MCF 10A (cell line): ENCODE data around the gene ATL1. TPM values are rescaled to one million over a fixed set of nuclear protein-coding genes. Genes with fewer than 3 reads are reported as not detected.
A peak's percentile ranks its signal among the peaks of the same experiment; 100 is the strongest.
"Not testable (repeated sequence)": the region's sequence is repeated elsewhere in the genome, so short reads cannot be mapped to it uniquely, and the experiment has no call there.

Source experiments
- BruUV-seq: library from RNA; stranded (reverse); fragments of 400-500 nt; replicated peaks from 2 replicates; lab custom pipeline; 2021; lab: Mats Ljungman, UMichigan
- CTCF ChIA-PET: fragments of 300-600 bp; sonication (Branson Sonifier 250); formaldehyde crosslinking; extraction: SDS; loops from one replicate; lab custom pipeline; 2021; ENCODE audit warnings: antibody characterized with exemption, inconsistent platforms; lab: Yijun Ruan, JAX
- POLR2A ChIA-PET: fragments of 300-600, 350-650 bp; sonication (Branson Sonifier 250); formaldehyde crosslinking; extraction: SDS; loops from one replicate; lab custom pipeline; 2020; ENCODE audit warnings: antibody characterized with exemption, inconsistent platforms; lab: Yijun Ruan, JAX
- DNase-seq: peaks from one replicate; pipeline ENCODE4 v3.0.0-alpha.2; 2018; ENCODE audit not compliant: unreplicated experiment
- H3K27ac Mint-ChIP-seq: one replicate; pipeline ENCODE4 v1.8.0; 2022; ENCODE audit warnings: mild to moderate bottlenecking, low read depth, mixed read lengths; ENCODE audit not compliant: unreplicated experiment
- H3K27me3 Mint-ChIP-seq: one replicate; pipeline ENCODE4 v1.8.0; 2022; ENCODE audit warnings: mixed read lengths; ENCODE audit not compliant: insufficient read depth, unreplicated experiment
- H3K36me3 Mint-ChIP-seq: one replicate; pipeline ENCODE4 v1.8.0; 2022; ENCODE audit warnings: mild to moderate bottlenecking, moderate library complexity, mixed read lengths; ENCODE audit not compliant: insufficient read depth, unreplicated experiment
- H3K4me1 Mint-ChIP-seq: one replicate; pipeline ENCODE4 v1.8.0; 2022; ENCODE audit warnings: mixed read lengths; ENCODE audit not compliant: insufficient read depth, unreplicated experiment
- H3K4me3 Mint-ChIP-seq: one replicate; pipeline ENCODE4 v1.8.0; 2022; ENCODE audit warnings: mild to moderate bottlenecking, moderate library complexity, mixed read lengths; ENCODE audit not compliant: unreplicated experiment
- H3K9me3 Mint-ChIP-seq: one replicate; pipeline ENCODE4 v1.8.0; 2022; ENCODE audit warnings: mixed read lengths; ENCODE audit not compliant: unreplicated experiment
- CTCF ChIP-seq: fragments of 200-600 bp; IDR thresholded peaks from one replicate; pipeline ENCODE4 v1.8.0; 2022; ENCODE audit warnings: antibody characterized with exemption, mild to moderate bottlenecking; ENCODE audit not compliant: unreplicated experiment
- intact Hi-C: fragments of 100-400 bp; cut with micrococcal nuclease; formaldehyde crosslinking; loops from 2 replicates; pipeline ENCODE4 v1.14.1; 2022
- total RNA-seq: library from RNA; stranded (reverse); gene quantifications from 2 replicates; pipeline ENCODE4 v1.2.3, GENCODE V29; 2022

ATL1 gene
- total RNA-seq, 1 experiment from 2014 or later: 3.3 TPM

GRCh38 chr14:50659327-50659974 lies 99.5 kb downstream of the ATL1 start:
- BruUV-seq: no TSS peak

DNA sequence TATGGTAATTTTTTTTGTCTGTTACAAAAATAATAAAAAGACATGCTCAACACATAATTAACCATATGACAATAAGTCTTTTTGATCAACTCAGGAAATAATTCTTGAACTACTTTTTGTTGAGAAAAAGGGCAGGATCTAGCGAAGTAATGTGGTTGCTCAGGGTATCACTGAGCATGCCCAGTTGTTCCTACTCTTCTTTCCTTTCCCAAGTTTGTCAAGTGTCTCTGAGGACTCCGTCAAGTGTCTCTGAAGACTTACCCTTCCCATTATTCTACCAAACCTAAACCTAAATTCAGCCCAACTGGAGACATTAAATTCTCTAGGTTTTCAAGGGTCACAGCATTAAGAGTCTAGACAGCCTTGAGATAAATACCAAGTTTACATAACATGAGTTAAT lies 104.6 kb downstream of the ATL1 start:
- H3K4me3 Mint-ChIP-seq, CTCF ChIA-PET, POLR2A ChIA-PET, BruUV-seq, H3K27me3 Mint-ChIP-seq, DNase-seq, H3K9me3 Mint-ChIP-seq, intact Hi-C loops, H3K27ac Mint-ChIP-seq: not testable (repeated sequence)
- Mint-ChIP-seq H3K4me1 (peaks cover 32% of the 10 kb centered on the region), H3K36me3 (peaks cover 38% of the 10 kb centered on the region)

More at GRCh38 chr14:50659327-50659974, 99.5 kb downstream of the ATL1 start:
- Mint-ChIP-seq H3K27ac (no peak overlapping the region), H3K4me1 (peaks cover 39% of the 10 kb centered on the region), H3K27me3 (no peaks in the 10 kb centered on the region), H3K9me3 (no peaks in the 10 kb centered on the region), H3K36me3 (peaks cover 29% of the 10 kb centered on the region), H3K4me3 (no peak overlapping the region)
- ChIA-PET CTCF (interaction anchor here (0.8 to 0.9 kb wide), 3 partner anchors 15 to 99 kb away, joined by 3 read pairs; partner anchors contain the start of gene ATL1), POLR2A (interaction anchor here (0.9 to 3.1 kb wide), 8 partner anchors 7 to 339 kb away, joined by 3 to 38 read pairs (median 6); partner anchors contain the start of gene SAV1)
- intact Hi-C loops: no loop called here
- TF ChIP-seq CTCF: no peak
- no peak for DNase-seq

DNA sequence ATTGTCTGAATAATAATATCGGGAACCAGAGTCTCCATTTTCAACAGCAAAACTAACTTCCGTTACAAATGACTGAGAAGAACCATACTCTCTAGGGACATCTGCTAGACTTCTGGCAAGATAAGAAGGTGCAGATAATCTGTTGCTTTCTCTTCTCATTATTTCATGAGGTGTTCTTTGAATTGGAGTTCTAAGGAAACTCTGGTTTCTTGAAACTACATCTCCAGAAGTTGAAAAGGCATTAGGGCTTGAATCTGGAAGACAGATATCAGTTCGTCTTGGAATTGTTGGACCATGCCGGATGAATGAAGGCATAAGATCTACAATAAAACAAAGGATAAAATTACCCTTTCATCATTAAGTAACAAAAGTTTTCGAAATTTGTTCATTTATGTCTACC lies 105.4 kb downstream of the ATL1 start:
- CTCF ChIA-PET: interaction anchor here (1.2 to 1.3 kb wide), 2 partner anchors 56 to 64 kb away, joined by 3 read pairs; no protein-coding TSS in a partner anchor
- H3K4me3 Mint-ChIP-seq: peak overlapping the region; percentile 24
- H3K9me3 Mint-ChIP-seq, DNase-seq, H3K27ac Mint-ChIP-seq, H3K27me3 Mint-ChIP-seq, BruUV-seq: not testable (repeated sequence)
- peaks cover 38% of the 10 kb centered on the region for H3K36me3 Mint-ChIP-seq
- H3K4me1 Mint-ChIP-seq: peaks cover 25% of the 10 kb centered on the region
- intact Hi-C loops: loop anchor here (5.0 kb wide), 2 partner anchors 62 to 112 kb away; no protein-coding TSS in a partner anchor
- POLR2A ChIA-PET: interaction anchor here (0.7 to 2.2 kb wide), 6 partner anchors 10 to 111 kb away, joined by 3 to 31 read pairs (median 6); partner anchors contain the start of gene ATL1

- POLR2A ChIA-PET: interaction anchor here (0.6 to 2.2 kb wide), 30 partner anchors 8 to 1033 kb away, joined by 3 to 40 read pairs (median 4); partner anchors contain the start of genes ATL1, CDKL1, L2HGDH and NIN
These were observed 107.1 kb downstream of the ATL1 start for GRCh38 chr14:50666772-50667683.

More at GRCh38 chr14:50666772-50667683, 107.1 kb downstream of the ATL1 start:
- Mint-ChIP-seq H3K9me3 (no peaks in the 10 kb centered on the region), H3K4me1 (peaks cover 13% of the 10 kb centered on the region), H3K4me3 (no peak overlapping the region), H3K27ac (no peak overlapping the region), H3K36me3 (peaks cover 24% of the 10 kb centered on the region), H3K27me3 (no peaks in the 10 kb centered on the region)
- peak; percentile 69 for DNase-seq
- TF ChIP-seq CTCF: no peak
- TSS peak; percentile 32 for BruUV-seq
- CTCF ChIA-PET: interaction anchor here (0.7 to 1.6 kb wide), 5 partner anchors 18 to 165 kb away, joined by 3 to 6 read pairs (median 3); no protein-coding TSS in a partner anchor
- intact Hi-C loops: loop anchor here (2.0 to 5.0 kb wide), 3 partner anchors 60 to 110 kb away; no protein-coding TSS in a partner anchor
